D721Med (cell line): ENCODE data around the gene SLC12A7.

Experiments used
- DNase-seq: peaks from one replicate; pipeline ENCODE4 v3.0.0; 2011; ENCODE audit warnings: low spot score; ENCODE audit not compliant: insufficient read length
- FAIRE-seq: peaks from 2 replicates; lab custom pipeline; 2011; peaks lifted over from hg19 to GRCh38; lab: Jason Lieb, UNC
- TF ChIP-seq, protein P1 (sequence below): IDR thresholded peaks from 2 replicates; pipeline ENCODE4 v1.5.1; 2012; ENCODE audit warnings: mild to moderate bottlenecking, control low read depth; ENCODE audit not compliant: insufficient read depth; ENCODE audit errors: missing control alignments

Gene SLC12A7

DNA sequence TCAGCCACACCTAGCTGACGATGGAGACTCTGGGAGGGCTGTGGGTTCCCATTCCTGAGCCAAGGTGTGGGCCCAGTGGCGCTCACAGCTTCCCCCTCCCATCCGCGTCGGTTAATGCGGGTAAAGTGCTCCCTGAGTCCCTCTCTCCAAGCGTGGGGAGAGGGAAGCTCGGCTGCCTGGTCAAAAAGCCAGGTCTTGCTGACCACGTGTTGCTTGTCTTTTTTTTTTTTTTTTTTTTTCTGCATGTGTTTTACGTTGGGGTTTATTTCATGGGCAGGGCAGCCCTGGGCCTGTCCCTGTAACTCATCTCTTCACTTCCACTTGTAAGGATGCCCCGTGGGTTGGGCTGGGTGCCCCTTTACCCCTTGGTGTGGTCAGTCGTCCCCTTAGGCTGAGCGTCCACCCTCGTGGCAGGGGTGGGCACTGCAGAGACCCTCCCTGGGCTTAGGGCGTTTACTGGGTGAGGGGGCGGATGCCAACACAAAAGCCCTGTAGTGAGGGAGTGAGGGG is 91.4 kb downstream of the SLC12A7 start:
- TF ChIP-seq, protein P1, sequence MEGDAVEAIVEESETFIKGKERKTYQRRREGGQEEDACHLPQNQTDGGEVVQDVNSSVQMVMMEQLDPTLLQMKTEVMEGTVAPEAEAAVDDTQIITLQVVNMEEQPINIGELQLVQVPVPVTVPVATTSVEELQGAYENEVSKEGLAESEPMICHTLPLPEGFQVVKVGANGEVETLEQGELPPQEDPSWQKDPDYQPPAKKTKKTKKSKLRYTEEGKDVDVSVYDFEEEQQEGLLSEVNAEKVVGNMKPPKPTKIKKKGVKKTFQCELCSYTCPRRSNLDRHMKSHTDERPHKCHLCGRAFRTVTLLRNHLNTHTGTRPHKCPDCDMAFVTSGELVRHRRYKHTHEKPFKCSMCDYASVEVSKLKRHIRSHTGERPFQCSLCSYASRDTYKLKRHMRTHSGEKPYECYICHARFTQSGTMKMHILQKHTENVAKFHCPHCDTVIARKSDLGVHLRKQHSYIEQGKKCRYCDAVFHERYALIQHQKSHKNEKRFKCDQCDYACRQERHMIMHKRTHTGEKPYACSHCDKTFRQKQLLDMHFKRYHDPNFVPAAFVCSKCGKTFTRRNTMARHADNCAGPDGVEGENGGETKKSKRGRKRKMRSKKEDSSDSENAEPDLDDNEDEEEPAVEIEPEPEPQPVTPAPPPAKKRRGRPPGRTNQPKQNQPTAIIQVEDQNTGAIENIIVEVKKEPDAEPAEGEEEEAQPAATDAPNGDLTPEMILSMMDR = no peak
- DNase-seq = no peak
- no peak for FAIRE-seq

- no peak for DNase-seq
- TF ChIP-seq, protein P1 = no peak
- FAIRE-seq = no peak
Measured at GRCh38 chr5:1019001-1019905, 92.6 kb downstream of the SLC12A7 start.

DNA sequence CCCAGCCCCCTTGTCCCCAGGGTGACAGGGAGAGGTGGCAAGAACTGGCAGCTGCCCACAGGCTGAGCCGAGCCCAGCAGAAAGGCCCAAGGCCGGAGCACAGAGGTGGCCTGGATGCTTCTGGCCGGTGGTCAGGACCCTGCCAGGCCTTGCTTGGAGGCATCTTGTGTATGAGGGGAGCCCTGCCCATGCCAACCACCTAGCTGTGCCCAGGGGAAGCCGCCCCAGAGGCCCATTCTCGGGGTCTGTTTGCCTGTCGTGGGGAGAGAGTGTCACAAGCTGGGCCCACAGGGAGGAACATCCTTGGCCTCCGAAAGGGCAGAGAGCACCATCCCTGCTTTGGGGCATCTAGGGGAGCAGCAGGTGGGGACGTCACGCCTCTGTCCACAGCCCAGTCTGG is 93.3 kb downstream of the SLC12A7 start:
- DNase-seq (no peak), FAIRE-seq (no peak)
- TF ChIP-seq, protein P1 = no peak

DNA sequence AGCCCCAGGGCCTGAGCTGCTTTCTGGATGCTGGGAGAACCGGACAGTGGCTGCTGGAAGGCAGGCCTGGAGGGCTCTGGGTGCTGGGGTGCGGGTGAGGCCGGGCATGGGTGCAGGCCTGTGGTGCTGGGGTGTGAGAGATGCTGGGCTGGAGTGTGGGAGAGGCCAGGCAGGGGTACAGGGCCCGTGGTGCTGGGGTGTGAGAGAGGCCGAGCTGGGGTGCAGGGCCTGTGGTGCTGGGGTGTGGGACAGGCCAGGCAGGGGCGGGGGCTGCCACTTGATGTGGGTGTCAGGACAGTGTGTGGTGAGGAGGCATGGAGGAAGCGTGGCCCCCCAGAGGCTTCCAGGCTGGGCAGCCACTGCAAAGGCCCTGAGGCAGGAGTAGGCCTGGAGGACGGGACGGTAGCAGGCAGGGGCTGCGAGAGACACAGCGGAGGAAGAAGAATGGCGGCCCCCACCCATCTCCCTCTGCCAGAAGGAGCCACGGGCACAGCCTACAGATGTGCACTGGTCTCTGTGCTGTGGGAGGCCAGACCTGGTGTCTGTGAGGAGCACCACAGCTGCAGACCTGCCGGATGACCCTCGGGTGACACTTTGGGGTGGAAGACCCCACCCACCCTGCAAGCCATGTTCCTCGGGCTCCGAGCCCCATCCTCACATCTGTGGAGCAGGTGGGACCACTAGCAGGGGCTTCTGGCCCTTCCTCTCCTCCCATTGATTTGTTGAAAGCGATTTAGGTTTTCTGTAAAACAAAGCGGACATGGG is 94.0 kb downstream of the SLC12A7 start:
- TF ChIP-seq, protein P1 = no peak
- no peak for DNase-seq
- FAIRE-seq = no peak

GRCh38 chr5:1017056-1017455 is 94.8 kb downstream of the SLC12A7 start:
- TF ChIP-seq, protein P1 = no peak
- DNase-seq (no peak), FAIRE-seq (no peak)

DNA sequence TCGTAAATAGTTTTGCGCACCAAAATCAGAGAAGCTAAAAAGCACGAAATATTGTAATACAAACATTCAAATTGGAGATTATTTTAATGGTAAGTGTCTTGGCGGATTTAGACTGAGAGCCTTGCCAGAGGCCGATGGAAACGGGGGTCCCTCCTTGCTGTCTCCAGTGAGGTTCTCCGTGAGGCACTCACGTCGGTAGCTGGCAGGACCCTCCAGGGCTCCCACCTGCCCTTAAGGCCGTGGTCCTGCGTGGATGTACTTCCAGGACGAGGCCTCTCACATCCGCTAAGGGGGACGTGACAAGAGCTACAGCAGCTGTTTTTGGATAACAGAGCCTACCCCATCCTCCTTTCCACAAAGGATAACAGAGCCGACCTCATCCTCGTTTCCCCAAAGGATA is 95.4 kb downstream of the SLC12A7 start:
- TF ChIP-seq, protein P1 = no peak
- FAIRE-seq (no peak), DNase-seq (no peak)
